Smooth muscle cell (in vitro differentiated cells): Measurements from ENCODE around the gene CD79A. TPM values are rescaled to one million over a fixed set of nuclear protein-coding genes. Genes with fewer than 3 reads are reported as not detected.

Source experiments
- DNase-seq: peaks from one replicate; lab custom pipeline; 2025; ENCODE audit not compliant: unreplicated experiment; lab: John Stamatoyannopoulos, UW
- H2AFZ ChIP-seq: fragments of 200-600 bp; sonication (generic); 2 replicates; pipeline ENCODE4 v1.6.0; 2016; ENCODE audit warnings: antibody characterized with exemption, low read depth, mild to moderate bottlenecking
- H3F3A ChIP-seq: fragments of 200-600 bp; sonication (generic); 2 replicates; pipeline ENCODE4 v1.6.0; 2017; ENCODE audit warnings: antibody characterized with exemption, low read depth
- H3K27ac ChIP-seq: fragments of 200-600 bp; sonication (generic); 2 replicates; pipeline ENCODE4 v1.5.1; 2016; ENCODE audit warnings: low read depth, mild to moderate bottlenecking
- H3K27me3 ChIP-seq: fragments of 200-600 bp; sonication (generic); 2 replicates; pipeline ENCODE4 v1.6.1; 2016; ENCODE audit warnings: low read depth, mild to moderate bottlenecking
- H3K36me3 ChIP-seq: fragments of 200-600 bp; sonication (generic); 2 replicates; pipeline ENCODE4 v1.5.1; 2016; ENCODE audit warnings: low read depth
- H3K4me1 ChIP-seq: fragments of 200-600 bp; sonication (generic); 2 replicates; pipeline ENCODE4 v1.5.1; 2016; ENCODE audit warnings: low read depth
- H3K4me2 ChIP-seq: fragments of 200-600 bp; sonication (generic); 2 replicates; pipeline ENCODE4 v1.6.0; 2016; ENCODE audit warnings: mild to moderate bottlenecking
- H3K4me3 ChIP-seq: fragments of 200-600 bp; sonication (generic); 2 replicates; pipeline ENCODE4 v1.5.1; 2016; ENCODE audit warnings: mild to moderate bottlenecking
- H3K79me2 ChIP-seq: fragments of 200-600 bp; sonication (generic); 2 replicates; pipeline ENCODE4 v1.6.0; 2016; ENCODE audit warnings: low read depth, mild to moderate bottlenecking
- H3K9ac ChIP-seq: fragments of 200-600 bp; sonication (generic); 2 replicates; pipeline ENCODE4 v1.6.0; 2016; ENCODE audit warnings: low read depth
- H3K9me3 ChIP-seq: fragments of 200-600 bp; sonication (generic); replicated peaks from 2 replicates; pipeline ENCODE4 v1.5.1; 2016; ENCODE audit warnings: low read depth
- H4K20me1 ChIP-seq: fragments of 200-600 bp; sonication (generic); 2 replicates; pipeline ENCODE4 v1.6.0; 2016; ENCODE audit warnings: low read depth
- CTCF ChIP-seq: fragments of 200-600 bp; sonication (generic); IDR thresholded peaks from 2 replicates; pipeline ENCODE4 v1.5.1; 2017; ENCODE audit warnings: borderline replicate concordance, mild to moderate bottlenecking, antibody characterized with exemption; ENCODE audit not compliant: insufficient read depth, poor library complexity, severe bottlenecking
- WGBS: methylation state at CpG from one replicate; pipeline ENCODE4 v1.1.7; 2016; ENCODE audit warnings: low lambda C conversion rate; 5-methylcytosine and 5-hydroxymethylcytosine counted together
- polyA plus RNA-seq: library from polyadenylated mRNA; unstranded; fragments of >200 nt; fragmentation: Nextera tagmentation; extraction: Ambion mirVana; gene quantifications from 2 replicates; pipeline ENCODE4 v1.2.1, GENCODE V29; 2016
- total RNA-seq: library from RNA; depleted of rRNA; stranded (reverse); fragments of >200 nt; gene quantifications from 2 replicates; pipeline ENCODE4 v1.2.3, GENCODE V29; 2014

The CD79A gene
- total and polyA plus RNA-seq, 2 experiments from 2014 or later = 0.41 TPM; not detected in 1

- no peaks in the 10 kb centered on the region for H3K9me3 ChIP-seq
- no peaks in the 10 kb centered on the region for H3F3A ChIP-seq
- H3K4me2 ChIP-seq = peak overlapping the region; percentile 90
- peaks cover 94% of the 10 kb centered on the region for H3K27me3 ChIP-seq
- H3K36me3 ChIP-seq = no peaks in the 10 kb centered on the region
- H4K20me1 ChIP-seq = peaks cover 5% of the 10 kb centered on the region
- H3K9ac ChIP-seq = no peak overlapping the region
- no peak overlapping the region for H2AFZ ChIP-seq
- WGBS = 8% methylated on average over 29 of the region's 43 CpGs
- H3K27ac ChIP-seq = no peak overlapping the region
- DNase-seq = no peak
- TF ChIP-seq CTCF = no peak
- peak overlapping the region; percentile 61 for H3K4me3 ChIP-seq
- no peaks in the 10 kb centered on the region for H3K79me2 ChIP-seq
- no peaks in the 10 kb centered on the region for H3K4me1 ChIP-seq
Observed at GRCh38 chr19:41927497-41928192, 50.6 kb downstream of the CD79A start.

- Histone ChIP-seq H3K9ac (no peak within 1 kb of the TSS), H3K79me2 (no peaks in the 10 kb centered on the region), H3K27me3 (peaks cover 94% of the 10 kb centered on the region), H3K4me3 (peak within 1 kb of the TSS; percentile 61), H3K27ac (no peak within 1 kb of the TSS), H3F3A (no peaks in the 10 kb centered on the region), H3K4me2 (peak within 1 kb of the TSS; percentile 90), H3K9me3 (no peaks in the 10 kb centered on the region), H2AFZ (no peak within 1 kb of the TSS), H3K36me3 (no peaks in the 10 kb centered on the region), H4K20me1 (peaks cover 5% of the 10 kb centered on the region), H3K4me1 (no peaks in the 10 kb centered on the region)
- TF ChIP-seq CTCF = no peak
- DNase-seq = no peak
- WGBS = 2% methylated on average over 10 of the region's 49 CpGs
Observed at GRCh38 chr19:41928221-41928683, 51.2 kb downstream of the CD79A start, which contains the start of gene ERFL. Gene ERFL, minus strand, starts transcription at chr19:41928449. Its CDS starts 15,530 bp downstream, at chr19:41912919.

GRCh38 chr19:41928754-41929535, 51.9 kb downstream of the CD79A start:
- Histone ChIP-seq H3K4me2 (peak overlapping the region; percentile 90), H3K27ac (no peak overlapping the region), H3K9ac (no peak overlapping the region), H3K36me3 (no peaks in the 10 kb centered on the region), H4K20me1 (peaks cover 5% of the 10 kb centered on the region), H3K9me3 (no peaks in the 10 kb centered on the region), H3K4me3 (peak overlapping the region; percentile 61), H3K4me1 (no peaks in the 10 kb centered on the region), H2AFZ (no peak overlapping the region), H3F3A (no peaks in the 10 kb centered on the region), H3K79me2 (no peaks in the 10 kb centered on the region), H3K27me3 (peaks cover 99% of the 10 kb centered on the region)
- DNase-seq = no peak
- 20% methylated on average over 19 of the region's 29 CpGs for WGBS
- no peak for TF ChIP-seq CTCF
